Dermis microvascular lymphatic vessel endothelial cell (primary cell): ENCODE measurements around the gene MTFR1L. TPM values are rescaled to one million over a fixed set of nuclear protein-coding genes. Genes with fewer than 3 reads are reported as not detected.

Experiments used
- DNase-seq, 2 donors: peaks; one replicate each; pipeline versions ENCODE4 v3.0.0 to v3.0.0-alpha.2; 2010; ENCODE audit warnings: low read depth in 2 of 2
- total RNA-seq: library from RNA; depleted of rRNA; stranded (reverse); fragments of >200 nt; gene quantifications from 2 replicates; pipeline ENCODE4 v1.2.1, GENCODE V29; 2014

Gene MTFR1L
- total RNA-seq, 1 donor from 2014 or later: 24.0 TPM

DNA sequence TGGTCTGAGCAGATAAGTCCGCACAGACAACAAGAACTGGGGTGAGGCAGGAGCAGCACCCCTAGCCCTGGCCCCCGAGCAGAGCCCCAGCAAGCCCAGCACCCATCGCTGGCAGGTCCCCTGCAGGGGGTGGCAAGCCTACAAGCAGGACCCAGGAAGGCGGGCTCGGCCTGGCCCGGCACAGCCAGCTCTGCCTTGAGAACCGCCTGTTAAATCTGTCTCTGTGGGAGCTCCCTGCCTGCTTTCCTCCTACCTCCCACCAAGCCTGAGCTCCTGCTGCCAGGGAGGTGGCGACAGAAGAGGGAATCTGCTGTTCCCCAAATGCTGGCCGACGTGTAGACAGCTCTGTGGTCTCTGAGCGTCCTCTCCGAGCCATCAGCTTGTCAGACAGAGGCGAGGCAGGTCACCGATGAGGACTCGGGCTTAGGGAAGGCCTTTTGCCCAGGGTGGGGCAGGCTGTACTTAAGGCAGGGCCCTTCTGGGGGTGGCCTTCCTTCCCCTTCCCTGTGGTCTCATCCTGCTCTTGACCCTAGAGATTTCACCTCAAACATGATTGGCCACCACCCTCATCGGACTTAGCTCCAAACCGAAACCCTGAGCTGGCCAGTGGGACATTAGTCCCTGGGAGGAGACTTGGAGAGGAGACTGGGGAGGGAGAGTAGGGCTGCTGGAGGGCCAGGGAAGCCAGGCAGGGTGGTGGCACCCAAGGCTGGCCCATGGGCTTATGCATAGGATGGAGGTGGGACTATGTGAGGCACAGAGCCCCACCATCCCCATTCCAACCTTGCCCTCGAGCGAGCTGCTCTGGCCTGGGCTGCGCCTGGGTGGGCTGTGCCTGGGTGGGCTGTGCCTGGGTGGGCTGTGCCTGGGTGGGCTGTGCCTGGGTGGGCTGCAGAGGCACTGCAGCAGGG is 12.0 kb upstream of the MTFR1L start:
- DNase-seq: no peak

DNA sequence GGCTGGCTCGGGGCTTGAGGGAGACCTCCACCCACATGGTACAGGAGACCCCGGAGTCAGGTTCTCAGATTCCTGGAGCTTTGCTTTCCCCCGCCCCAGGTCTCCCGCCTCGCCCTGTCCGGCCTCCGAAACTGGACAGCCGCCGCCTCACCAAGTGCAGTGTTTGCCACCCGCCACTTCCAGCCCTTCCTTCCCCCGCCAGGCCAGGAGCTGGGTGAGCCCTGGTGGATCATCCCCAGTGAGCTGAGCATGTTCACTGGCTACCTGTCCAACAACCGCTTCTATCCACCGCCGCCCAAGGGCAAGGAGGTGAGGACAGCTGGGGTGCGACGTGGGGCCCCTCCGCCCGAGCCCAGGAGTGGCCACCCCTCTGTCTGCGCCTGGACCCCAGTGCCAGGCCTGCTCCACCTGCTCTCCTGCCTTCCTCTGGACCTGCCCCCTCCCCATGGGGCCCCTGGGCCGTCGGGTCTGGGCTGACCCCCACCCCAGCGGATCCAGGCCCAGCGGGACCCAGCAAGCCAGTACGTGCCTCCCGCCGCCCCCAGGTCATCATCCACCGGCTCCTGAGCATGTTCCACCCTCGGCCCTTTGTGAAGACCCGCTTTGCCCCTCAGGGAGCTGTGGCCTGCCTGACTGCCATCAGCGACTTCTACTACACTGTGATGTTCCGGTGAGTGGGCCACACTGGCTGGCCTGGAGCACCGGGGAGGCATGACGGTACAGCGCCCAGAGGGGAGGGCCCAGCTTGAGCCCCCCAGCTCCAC is 11.1 kb upstream of the MTFR1L start:
- DNase-seq: no peak

DNA sequence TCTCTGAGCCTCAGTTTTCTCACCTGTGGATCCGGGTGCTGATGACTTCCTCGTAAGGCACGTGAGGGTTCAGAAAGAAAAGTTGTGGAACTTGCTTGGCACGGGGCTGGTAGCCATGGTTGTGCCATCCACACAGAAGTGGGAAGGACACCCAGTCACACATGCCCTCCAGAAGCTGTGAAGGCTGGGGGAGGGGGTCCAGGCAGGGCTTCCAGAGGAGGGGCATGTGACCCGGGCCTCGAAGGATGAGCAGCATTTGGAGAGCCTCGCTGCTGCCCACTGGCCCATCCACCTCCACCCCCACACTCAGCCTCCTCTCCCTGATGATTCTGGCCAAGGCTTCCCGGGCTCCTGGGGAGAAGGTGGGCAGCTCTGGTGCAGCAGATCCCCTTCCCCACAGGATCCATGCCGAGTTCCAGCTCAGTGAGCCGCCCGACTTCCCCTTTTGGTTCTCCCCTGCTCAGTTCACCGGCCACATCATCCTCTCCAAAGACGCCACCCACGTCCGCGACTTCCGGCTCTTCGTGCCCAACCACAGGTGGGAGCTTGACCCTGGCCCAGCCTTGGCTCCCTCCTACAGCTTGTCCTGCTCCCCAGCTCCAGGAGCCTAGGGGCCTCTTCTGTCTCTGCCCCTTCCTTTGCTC is 10.3 kb upstream of the MTFR1L start:
- DNase-seq: no peak

DNA sequence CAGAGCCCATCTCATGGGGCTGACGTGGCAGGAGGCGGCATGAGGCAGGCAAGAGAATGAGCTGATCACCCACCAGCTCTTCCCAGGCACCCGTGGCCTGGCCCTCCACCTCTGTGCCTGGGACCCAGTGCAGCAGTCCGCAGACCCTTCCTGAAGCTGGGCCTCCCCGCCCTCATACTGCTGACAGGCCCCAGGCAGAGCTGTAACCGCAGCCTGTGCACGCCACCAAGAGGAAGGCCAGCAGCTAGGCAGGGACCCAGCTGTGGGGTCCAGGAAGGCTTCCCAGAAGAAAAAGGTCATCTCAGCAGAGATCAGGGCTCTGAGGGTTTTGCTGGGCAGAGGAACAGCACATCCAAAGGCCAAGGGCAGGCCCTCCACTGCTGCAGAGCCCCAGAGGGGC is 9.8 kb upstream of the MTFR1L start:
- DNase-seq: no peak

DNA sequence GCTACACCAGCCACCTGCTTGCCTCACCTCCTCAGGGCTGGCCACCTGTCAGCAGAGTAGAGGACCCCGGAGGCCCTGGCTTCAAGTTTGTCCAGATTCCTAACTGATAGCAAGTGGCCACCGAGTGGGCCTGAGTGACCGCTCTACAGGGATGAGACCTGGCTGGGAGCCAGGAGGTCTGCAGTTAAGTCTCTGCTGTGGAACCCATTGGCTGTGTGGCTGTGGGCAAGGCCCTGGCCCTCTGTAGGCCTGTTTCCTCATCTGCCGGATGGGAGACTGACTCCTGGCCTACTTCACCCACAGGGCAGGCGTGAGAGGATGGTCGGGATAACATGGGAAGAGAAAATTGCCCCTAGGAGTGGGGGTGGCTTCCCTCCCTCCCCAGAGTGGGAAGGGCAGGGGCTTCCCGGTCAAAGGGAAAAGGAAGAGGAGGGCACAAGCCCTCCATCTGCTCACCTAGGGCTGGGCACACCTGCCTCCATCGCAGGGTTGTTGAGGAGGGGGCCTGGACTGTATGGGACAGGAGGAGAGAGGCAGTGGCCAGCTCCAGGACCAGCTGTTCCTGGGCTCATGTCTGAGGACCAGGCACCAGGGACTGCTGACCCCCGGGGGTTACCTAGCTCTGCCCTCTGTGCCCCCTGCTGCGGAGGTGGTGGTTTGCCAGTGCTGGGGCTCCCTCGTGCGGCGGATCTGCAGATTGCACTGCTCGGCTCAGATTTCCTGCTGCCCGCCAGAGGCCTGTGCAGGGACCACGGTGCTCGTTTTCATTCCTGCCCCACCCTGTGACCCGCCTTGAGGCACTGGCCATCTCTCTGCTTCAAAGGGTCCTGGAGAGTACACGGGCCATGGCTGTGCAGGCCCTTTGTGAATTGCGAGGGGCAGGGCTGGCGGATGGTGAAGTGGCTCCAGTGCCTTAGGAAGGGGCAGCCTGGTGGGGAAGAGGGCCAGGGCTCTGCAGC is 9.1 kb upstream of the MTFR1L start:
- DNase-seq: peak in 1 of 2 donors; percentile 57

DNA sequence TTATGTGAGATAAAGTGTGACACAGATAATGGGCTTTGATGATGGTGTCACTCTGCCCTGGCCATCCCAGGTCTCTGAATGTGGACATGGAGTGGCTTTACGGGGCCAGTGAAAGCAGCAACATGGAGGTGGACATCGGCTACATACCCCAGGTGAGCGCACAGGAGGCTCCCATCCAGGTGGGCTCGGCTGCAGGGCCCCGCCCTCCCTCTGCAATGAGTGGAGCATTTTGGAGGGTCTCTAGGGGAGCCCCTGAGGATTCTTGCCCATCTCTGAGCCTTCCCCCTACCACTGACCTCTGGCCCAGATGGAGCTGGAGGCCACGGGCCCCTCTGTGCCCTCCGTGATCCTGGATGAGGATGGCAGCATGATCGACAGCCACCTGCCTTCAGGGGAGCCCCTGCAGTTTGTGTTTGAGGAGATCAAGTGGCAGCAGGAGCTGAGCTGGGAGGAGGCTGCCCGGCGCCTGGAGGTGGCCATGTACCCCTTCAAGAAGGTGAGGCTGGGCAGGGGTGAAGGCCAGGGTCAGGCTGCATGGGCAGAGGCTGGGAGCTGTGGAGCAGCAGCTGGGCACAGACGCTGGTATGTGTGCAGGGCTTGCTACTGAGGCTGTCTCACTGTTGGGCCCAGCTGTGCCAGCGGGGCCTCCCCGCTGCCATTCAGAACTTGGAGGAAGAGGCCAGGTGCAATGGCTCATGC is 8.2 kb upstream of the MTFR1L start:
- no peak for DNase-seq

DNA sequence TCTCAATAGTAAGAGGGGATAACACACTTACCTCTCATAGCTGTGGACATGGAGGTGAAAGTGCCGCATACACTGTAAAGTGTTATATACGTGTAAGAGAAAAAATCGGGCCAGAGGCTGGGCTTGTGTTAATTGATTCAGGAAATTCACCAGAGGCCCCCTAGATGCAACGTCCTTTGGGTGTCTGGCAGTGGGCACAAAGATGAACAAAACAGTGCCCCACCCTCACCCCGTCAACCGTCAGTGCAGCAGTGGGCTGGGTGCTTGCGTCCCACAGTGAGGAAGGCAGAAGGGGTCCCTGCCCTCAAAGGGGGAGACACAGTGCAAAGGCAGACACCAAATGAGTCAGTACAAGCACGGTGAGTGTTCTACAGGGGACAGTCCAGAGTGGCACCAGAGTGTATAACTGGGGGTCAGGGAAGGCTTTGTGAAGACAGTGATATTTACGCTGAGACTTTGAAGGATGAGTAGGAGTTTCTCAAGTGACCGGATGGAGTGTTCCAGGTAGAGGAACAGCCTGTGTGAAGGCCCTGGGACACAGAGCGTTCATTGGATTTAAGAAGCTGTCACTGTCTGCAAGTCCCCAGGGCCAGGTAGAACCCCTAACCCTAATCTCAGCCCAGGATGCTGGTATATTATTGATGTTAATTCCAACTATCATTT is 6.6 kb upstream of the MTFR1L start:
- no peak for DNase-seq

DNA sequence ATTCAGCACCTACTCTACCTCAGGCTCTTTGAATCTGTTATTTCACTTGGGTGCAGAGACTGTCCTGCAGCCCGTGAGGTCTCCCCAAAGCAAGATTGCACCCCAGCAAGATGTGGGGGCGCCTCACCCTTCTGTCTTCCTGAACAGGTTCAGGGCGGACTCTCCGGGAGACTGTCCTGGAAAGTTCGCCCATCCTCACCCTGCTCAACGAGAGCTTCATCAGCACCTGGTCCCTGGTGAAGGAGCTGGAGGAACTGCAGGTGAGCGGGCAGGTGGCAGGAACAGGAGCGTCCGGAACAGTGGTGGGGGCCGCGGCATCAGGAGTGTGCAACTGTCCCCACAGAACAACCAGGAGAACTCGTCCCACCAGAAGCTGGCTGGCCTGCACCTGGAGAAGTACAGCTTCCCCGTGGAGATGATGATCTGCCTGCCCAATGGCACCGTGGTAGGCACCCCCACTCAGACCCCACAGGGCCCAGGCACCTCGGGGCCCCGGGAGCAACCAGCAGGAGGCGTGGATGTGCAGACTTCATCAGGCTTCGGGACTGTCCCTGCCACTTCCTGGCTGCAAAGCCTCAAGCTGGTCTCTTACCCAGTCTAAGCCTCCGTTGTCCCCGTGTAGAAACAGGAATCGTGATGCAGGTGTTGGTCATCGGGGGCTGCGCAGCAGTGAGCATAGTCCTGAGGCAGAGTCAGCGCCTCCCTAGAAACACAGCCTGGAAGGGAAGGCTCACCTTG is 5.9 kb upstream of the MTFR1L start:
- no peak for DNase-seq

DNA sequence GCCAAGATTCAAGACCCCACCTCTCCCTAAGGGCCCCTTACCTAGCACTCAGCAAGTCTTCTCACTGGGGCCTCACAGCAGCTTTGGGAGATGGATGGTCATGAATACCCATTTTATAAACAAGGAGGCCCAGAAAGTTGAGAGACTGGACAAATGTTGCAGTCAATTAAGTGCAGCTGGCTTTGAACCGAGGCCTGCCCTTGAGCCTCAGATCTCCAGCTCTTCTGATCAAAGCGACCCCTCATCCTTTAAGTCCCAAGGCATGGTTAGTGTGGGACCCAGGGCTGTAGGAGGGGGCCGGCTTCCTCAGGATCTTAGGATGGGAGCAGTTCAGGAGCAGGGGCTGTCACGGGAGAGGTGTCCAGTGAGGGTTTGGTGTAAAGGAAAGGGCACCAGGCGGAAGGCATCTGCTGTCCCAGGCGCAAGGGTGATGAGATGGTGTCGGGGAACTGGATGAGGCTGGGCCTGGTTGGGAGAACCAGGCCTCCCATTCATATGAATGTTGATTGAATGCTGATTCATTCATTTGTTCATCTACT is 5.1 kb upstream of the MTFR1L start:
- DNase-seq: no peak

DNA sequence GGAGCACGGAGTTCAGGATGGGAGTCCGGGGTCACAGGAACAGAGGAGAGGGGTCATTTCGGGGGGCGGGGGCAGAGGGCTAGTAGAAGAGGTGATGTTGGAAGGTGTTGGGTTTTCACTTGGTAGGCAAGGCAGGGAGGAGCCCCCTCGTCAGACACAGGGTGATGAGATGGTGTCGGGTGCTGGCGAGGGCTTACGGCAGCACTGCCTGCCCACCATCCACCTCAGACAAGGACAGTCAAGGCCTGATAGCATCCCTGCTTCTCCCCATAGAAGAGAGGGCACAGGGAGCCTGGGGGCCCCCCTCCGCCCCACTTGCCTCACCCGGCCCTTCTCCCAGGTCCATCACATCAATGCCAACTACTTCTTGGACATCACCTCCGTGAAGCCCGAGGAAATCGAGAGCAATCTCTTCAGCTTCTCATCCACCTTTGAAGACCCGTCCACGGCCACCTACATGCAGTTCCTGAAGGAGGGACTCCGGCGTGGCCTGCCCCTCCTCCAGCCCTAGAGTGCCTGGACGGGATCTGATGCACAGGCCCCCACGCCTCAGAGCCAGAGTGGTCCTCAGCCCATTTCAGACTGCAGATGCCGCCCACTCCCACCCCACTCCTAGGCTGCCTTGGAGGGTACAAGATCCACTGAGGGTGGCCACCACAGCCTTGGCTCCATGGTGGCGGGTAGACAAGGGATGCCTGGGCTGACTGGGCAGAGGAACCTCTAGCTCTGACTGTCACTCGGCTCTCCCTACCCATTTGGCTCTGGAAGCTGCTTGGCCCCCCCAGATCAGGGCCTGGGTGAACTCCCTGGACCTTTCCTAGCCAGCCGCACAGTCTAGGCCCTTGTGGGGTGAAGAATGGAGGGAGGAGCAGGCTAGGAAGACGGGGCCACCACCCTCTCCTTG is 4.3 kb upstream of the MTFR1L start:
- no peak for DNase-seq

DNA sequence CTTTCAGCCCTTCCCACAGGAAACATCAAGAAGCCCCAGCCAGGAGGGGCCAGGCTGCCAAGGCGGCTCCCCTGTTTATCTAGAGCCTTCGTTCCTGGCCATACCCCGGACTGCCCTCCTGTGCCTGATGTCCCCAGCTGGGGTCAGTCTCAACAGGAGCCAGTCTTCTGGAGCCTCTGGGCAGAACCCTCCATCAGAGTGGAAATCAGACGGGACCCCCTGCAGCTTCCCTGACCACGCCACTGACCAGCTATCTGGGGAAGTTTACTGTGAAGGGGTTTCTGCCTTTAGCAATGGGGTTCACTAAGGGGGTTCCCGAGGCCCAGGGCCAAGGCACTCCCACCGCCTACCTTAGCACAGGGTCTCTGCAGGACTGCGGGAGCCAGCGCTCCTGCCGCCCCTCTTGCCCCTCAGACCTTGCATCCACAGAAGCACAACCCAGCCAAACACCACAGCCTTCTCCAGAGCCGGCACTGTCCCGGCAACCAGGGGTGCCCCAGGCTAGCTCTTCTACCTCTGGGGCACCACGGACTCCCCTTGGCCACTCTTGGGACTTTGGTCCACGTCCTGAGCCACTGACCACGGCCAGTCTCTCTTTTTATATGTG is 3.5 kb upstream of the MTFR1L start:
- no peak for DNase-seq

DNA sequence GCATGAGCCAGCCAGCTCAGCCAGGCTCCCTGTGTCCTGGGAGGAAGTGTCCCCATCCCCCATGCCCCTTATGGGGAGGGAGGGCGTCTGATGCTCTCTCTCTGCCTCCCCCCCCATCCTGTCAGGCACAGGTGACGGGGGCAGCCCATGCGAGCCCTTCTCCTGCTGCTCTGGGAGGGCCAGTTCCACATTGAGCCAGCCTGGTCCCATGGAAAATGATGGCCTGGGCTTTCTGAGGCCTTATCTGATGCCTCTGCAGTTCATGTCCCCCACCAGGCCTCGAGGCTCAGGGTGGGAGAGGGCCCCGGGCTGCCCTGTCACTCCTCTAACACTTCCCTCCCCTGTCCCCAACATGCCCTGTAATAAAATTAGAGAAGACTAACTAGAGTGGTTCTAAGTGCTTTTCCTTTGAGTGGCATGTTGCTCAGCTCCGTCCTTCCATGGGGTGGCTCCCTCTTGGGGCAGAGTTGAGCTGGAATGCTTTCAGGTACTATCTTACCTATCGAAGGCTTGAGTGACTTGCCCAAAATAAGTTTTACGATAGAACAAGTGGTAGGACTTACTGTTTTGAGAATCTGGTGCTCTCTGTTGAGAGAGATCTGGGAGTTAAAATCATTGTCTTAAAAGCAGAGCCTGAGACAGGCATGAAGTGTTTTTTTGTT is 1.8 kb upstream of the MTFR1L start:
- DNase-seq: no peak

DNA sequence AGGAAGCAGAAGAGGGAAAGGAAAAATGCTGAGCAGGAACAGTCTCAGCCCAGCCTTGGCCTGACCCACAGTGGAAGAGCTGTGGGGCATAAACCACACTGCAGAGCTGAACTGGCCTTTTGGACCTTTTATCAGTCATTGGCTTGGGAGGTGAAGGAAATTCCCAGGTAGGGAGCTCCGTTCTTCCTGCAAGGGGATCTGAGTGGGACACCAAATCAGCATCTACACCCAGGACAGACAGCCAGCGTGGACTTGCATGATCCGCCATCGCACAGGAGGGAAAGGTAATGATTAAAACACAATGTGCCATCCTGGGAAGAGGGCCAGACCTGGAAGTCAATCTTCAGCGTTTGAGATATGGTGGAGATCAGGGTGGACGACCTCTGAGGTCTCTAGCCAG is 1.2 kb upstream of the MTFR1L start:
- no peak for DNase-seq

DNA sequence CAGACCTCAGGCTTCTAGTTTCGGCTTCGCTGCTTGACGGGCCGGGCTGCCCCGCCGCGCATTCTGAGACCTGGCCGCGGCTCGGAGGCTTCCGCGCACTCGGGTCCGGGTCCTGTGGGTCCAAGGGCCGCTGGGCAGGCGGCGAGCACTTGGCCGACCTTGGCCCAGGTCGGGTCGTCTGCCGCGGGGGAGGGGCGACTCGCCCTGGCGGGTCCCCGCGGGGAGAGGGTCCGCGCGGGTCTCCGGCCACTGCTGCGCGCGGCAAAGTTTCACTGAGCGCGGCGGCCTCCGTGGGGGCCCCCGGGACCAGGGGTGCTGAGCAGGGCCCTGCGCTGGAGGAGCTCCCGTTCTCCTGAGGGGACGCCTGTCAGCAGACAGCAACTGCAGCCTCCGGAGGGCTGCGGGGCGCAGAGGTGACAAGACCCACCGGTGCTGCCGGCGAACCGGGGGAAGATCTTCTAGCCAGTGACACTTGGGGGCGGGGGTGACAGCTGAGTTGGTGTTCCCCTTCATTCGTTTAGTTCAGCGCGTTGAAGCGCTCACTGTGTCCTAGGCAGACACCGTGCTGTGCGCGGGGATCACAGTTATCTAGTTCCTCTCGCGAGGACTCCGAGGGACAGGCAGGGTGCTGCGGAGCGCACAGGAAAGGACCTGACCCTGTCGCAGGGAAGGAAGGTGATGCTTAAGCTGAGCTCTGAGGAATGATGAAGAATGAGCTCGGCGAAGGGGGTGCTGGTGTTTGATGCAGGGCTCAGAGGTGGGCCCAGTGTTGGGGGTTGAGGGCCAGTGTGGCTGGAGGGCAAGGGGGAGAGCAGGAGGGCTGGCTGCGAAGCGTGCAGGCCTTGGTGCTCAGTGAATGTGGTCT is 725 bp downstream of the MTFR1L start:
- DNase-seq: peak; percentile 34 to 55

DNA sequence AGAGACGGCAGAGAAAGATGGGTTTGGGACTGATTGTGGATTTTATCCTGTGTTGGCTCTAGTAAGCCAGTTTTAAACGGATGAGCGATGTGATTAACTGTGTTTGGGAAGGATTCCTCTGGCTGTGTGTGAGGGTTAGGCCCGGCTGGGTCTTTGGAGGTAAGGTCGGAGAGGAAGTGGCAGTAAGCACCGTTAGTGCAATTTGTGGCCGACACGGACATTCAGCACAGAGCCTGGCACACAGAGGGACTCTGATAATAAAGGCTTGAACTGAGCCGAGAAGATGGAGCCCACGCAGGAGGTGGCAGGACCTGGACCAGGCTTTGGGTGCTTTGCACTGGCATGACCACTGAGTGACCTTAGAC is 1.3 kb downstream of the MTFR1L start:
- DNase-seq: no peak

DNA sequence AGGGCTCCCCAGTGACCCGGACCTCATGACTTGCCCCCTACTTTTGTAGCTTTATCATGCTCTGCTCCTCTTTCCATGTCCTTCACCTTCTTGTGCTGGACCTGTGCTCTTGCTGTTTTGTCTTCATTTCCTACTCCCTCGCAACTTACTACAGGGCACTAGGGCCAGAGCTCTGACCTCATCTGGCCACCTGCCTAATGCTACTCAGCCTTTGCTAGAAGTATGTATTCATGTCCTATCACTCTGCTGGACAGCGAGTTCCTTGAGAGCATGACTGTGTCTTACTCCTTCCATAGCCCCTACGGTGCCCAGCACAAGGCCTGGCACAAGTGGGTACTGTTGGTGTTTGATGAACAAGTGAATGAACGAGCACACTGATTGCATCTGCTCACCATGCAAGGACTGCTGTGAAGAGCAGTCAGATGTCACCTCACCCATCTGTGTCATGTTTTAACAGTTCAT is 1.9 kb downstream of the MTFR1L start:
- DNase-seq: no peak
